Measurements from ENCODE around the gene INPP4A. TPM values are rescaled to one million over a fixed set of nuclear protein-coding genes. Genes with fewer than 3 reads are reported as not detected.
A peak's percentile ranks its signal among the peaks of the same experiment; 100 is the strongest.

The INPP4A gene
- total RNA-seq, 2 donors from 2014 or later = 65.0 to 150 TPM

GRCh38 chr2:98469862-98470544 lies 25.3 kb downstream of the INPP4A start:
- H3K27me3 Mint-ChIP-seq = no peaks in the 10 kb centered on the region
- ATAC-seq (peak; percentile 2 to 9), DNase-seq (ENCODE audit: low spot score) (no peak)
- peaks cover 82 to 86% of the 10 kb centered on the region in 2 donors for H3K4me1 Mint-ChIP-seq (ENCODE audit: low read depth in 2 of 2)
- no peaks in the 10 kb centered on the region for H3K9me3 Mint-ChIP-seq
- H3K36me3 Mint-ChIP-seq = peaks cover 5% of the 10 kb centered on the region
- peak overlapping the region; percentile 79 for H3K4me3 Mint-ChIP-seq
- peak overlapping the region; percentile 94 to 95 for H3K27ac Mint-ChIP-seq

GRCh38 chr2:98470851-98471255 lies 26.2 kb downstream of the INPP4A start:
- ATAC-seq = peak; percentile 72 to 79
- Mint-ChIP-seq H3K9me3 (no peaks in the 10 kb centered on the region), H3K36me3 (peaks cover 5% of the 10 kb centered on the region)

GRCh38 chr2:98471402-98472131 lies 26.9 kb downstream of the INPP4A start:
- Mint-ChIP-seq H3K27ac (peak overlapping the region; percentile 94 to 95), H3K4me3 (peak overlapping the region; percentile 79), H3K4me1 (ENCODE audit: low read depth in 2 of 2) (peaks cover 75 to 83% of the 10 kb centered on the region in 2 donors), H3K27me3 (no peaks in the 10 kb centered on the region), H3K9me3 (no peaks in the 10 kb centered on the region), H3K36me3 (peaks cover 5% of the 10 kb centered on the region)
- ATAC-seq (no peak), DNase-seq (ENCODE audit: low spot score) (no peak)

More at GRCh38 chr2:98470851-98471255, 26.2 kb downstream of the INPP4A start:
- H3K4me3 Mint-ChIP-seq = peak overlapping the region; percentile 79
- peak overlapping the region; percentile 94 to 95 for H3K27ac Mint-ChIP-seq
- no peaks in the 10 kb centered on the region for H3K27me3 Mint-ChIP-seq
- peaks cover 81 to 86% of the 10 kb centered on the region in 2 donors for H3K4me1 Mint-ChIP-seq (ENCODE audit: low read depth in 2 of 2)
- DNase-seq (ENCODE audit: low spot score) = no peak

GRCh38 chr2:98472132-98472650 lies 27.5 kb downstream of the INPP4A start:
- H3K4me1 Mint-ChIP-seq (ENCODE audit: low read depth in 2 of 2) = peaks cover 76 to 83% of the 10 kb centered on the region in 2 donors
- no peak for DNase-seq (ENCODE audit: low spot score)
- ATAC-seq = no peak
- H3K9me3 Mint-ChIP-seq = no peaks in the 10 kb centered on the region
- H3K27ac Mint-ChIP-seq = peak overlapping the region; percentile 94 to 95
- peak overlapping the region; percentile 79 for H3K4me3 Mint-ChIP-seq
- H3K27me3 Mint-ChIP-seq = no peaks in the 10 kb centered on the region
- peaks cover 5% of the 10 kb centered on the region for H3K36me3 Mint-ChIP-seq

GRCh38 chr2:98472961-98473746 lies 28.5 kb downstream of the INPP4A start:
- peaks cover 81 to 88% of the 10 kb centered on the region in 2 donors for H3K4me1 Mint-ChIP-seq (ENCODE audit: low read depth in 2 of 2)
- no peak for DNase-seq (ENCODE audit: low spot score)
- ATAC-seq = peak in 1 of 2 donors; percentile 7
- H3K36me3 Mint-ChIP-seq = peaks cover 5% of the 10 kb centered on the region
- H3K9me3 Mint-ChIP-seq = no peaks in the 10 kb centered on the region
- peak overlapping the region; percentile 94 to 95 for H3K27ac Mint-ChIP-seq
- H3K4me3 Mint-ChIP-seq = peak overlapping the region; percentile 79
- no peaks in the 10 kb centered on the region for H3K27me3 Mint-ChIP-seq

- no peak for DNase-seq (ENCODE audit: low spot score)
- peak overlapping the region; percentile 94 to 95 for H3K27ac Mint-ChIP-seq
- H3K9me3 Mint-ChIP-seq = no peaks in the 10 kb centered on the region
- H3K4me1 Mint-ChIP-seq (ENCODE audit: low read depth in 2 of 2) = peaks cover 83 to 91% of the 10 kb centered on the region in 2 donors
- ATAC-seq = peak; percentile 56 to 62
- H3K36me3 Mint-ChIP-seq = peaks cover 5% of the 10 kb centered on the region
- no peaks in the 10 kb centered on the region for H3K27me3 Mint-ChIP-seq
- H3K4me3 Mint-ChIP-seq = peak overlapping the region; percentile 79
Observed at GRCh38 chr2:98473995-98474780, 29.5 kb downstream of the INPP4A start.

GRCh38 chr2:98474979-98475632 lies 30.4 kb downstream of the INPP4A start:
- DNase-seq (ENCODE audit: low spot score) (no peak), ATAC-seq (no peak)
- Mint-ChIP-seq H3K4me1 (ENCODE audit: low read depth in 2 of 2) (peaks cover 87 to 94% of the 10 kb centered on the region in 2 donors), H3K27ac (peak overlapping the region; percentile 94 to 95), H3K9me3 (no peaks in the 10 kb centered on the region), H3K4me3 (peak overlapping the region; percentile 53), H3K27me3 (no peaks in the 10 kb centered on the region), H3K36me3 (peaks cover 5% of the 10 kb centered on the region)

- H3K4me3 Mint-ChIP-seq = peak overlapping the region; percentile 36
- no peak for DNase-seq (ENCODE audit: low spot score)
- peak overlapping the region; percentile 94 to 95 for H3K27ac Mint-ChIP-seq
- H3K4me1 Mint-ChIP-seq (ENCODE audit: low read depth in 2 of 2) = peaks cover 88 to 94% of the 10 kb centered on the region in 2 donors
- H3K9me3 Mint-ChIP-seq = no peaks in the 10 kb centered on the region
- no peak for ATAC-seq
- H3K36me3 Mint-ChIP-seq = no peaks in the 10 kb centered on the region
- H3K27me3 Mint-ChIP-seq = no peaks in the 10 kb centered on the region
Observed at GRCh38 chr2:98476192-98476868, 31.7 kb downstream of the INPP4A start.

- Mint-ChIP-seq H3K4me3 (peak overlapping the region; percentile 36), H3K9me3 (no peaks in the 10 kb centered on the region), H3K4me1 (ENCODE audit: low read depth in 2 of 2) (peaks cover 88 to 94% of the 10 kb centered on the region in 2 donors), H3K27ac (peak overlapping the region; percentile 94 to 95), H3K27me3 (no peaks in the 10 kb centered on the region), H3K36me3 (no peaks in the 10 kb centered on the region)
- DNase-seq (ENCODE audit: low spot score) = no peak
- ATAC-seq = no peak
Observed at GRCh38 chr2:98477036-98477435, 32.4 kb downstream of the INPP4A start.

GRCh38 chr2:98477506-98477905 lies 32.8 kb downstream of the INPP4A start:
- Mint-ChIP-seq H3K27me3 (no peaks in the 10 kb centered on the region), H3K4me3 (peak overlapping the region; percentile 63), H3K4me1 (ENCODE audit: low read depth in 2 of 2) (peaks cover 87 to 96% of the 10 kb centered on the region in 2 donors), H3K9me3 (no peaks in the 10 kb centered on the region), H3K36me3 (no peaks in the 10 kb centered on the region), H3K27ac (peak overlapping the region; percentile 94 to 95)
- ATAC-seq = no peak
- DNase-seq (ENCODE audit: low spot score) = no peak

- DNase-seq (ENCODE audit: low spot score) = no peak
- peak overlapping the region; percentile 94 to 95 for H3K27ac Mint-ChIP-seq
Observed at GRCh38 chr2:98478088-98478551, 33.5 kb downstream of the INPP4A start.

GRCh38 chr2:98478907-98479306 lies 34.2 kb downstream of the INPP4A start:
- no peaks in the 10 kb centered on the region for H3K9me3 Mint-ChIP-seq
- no peaks in the 10 kb centered on the region for H3K27me3 Mint-ChIP-seq
- H3K36me3 Mint-ChIP-seq = no peaks in the 10 kb centered on the region
- ATAC-seq (peak in 1 of 2 donors; percentile 41), DNase-seq (ENCODE audit: low spot score) (no peak)
- H3K4me3 Mint-ChIP-seq = peak overlapping the region; percentile 56
- peak overlapping the region; percentile 94 to 95 for H3K27ac Mint-ChIP-seq
- H3K4me1 Mint-ChIP-seq (ENCODE audit: low read depth in 2 of 2) = peaks cover 83 to 95% of the 10 kb centered on the region in 2 donors

More at GRCh38 chr2:98478088-98478551, 33.5 kb downstream of the INPP4A start:
- Mint-ChIP-seq H3K36me3 (no peaks in the 10 kb centered on the region), H3K27me3 (no peaks in the 10 kb centered on the region), H3K4me3 (peak overlapping the region; percentile 63), H3K9me3 (no peaks in the 10 kb centered on the region), H3K4me1 (ENCODE audit: low read depth in 2 of 2) (peaks cover 83 to 95% of the 10 kb centered on the region in 2 donors)
- ATAC-seq = no peak

All from natural killer cell treated with Interleukin-12 subunit alpha and Interleukin-12 subunit beta and Interleukin-15 and Interleukin-18, amount 100 ng/mL, for 72 hours (primary cell).